Neural crest cell (in vitro differentiated cells): ENCODE measurements around the gene RRAD. TPM values are rescaled to one million over a fixed set of nuclear protein-coding genes. Genes with fewer than 3 reads are reported as not detected.

Experiments
- DNase-seq: peaks from one replicate; pipeline ENCODE4 v3.0.0; 2021; ENCODE audit warnings: low read depth, mixed read lengths, low spot score
- H3K27ac Mint-ChIP-seq: one replicate; pipeline ENCODE4 v1.8.0; 2021; ENCODE audit warnings: mild to moderate bottlenecking, mixed read lengths; ENCODE audit not compliant: unreplicated experiment
- H3K27me3 Mint-ChIP-seq: 2 replicates; pipeline ENCODE4 v1.8.0; 2021; ENCODE audit warnings: low read depth, mild to moderate bottlenecking, mixed read lengths
- H3K36me3 Mint-ChIP-seq: 2 replicates; pipeline ENCODE4 v1.8.0; 2021; ENCODE audit warnings: low read depth, mild to moderate bottlenecking, mixed read lengths
- H3K4me1 Mint-ChIP-seq: 2 replicates; pipeline ENCODE4 v1.8.0; 2021; ENCODE audit warnings: mixed read lengths
- H3K4me3 Mint-ChIP-seq: one replicate; pipeline ENCODE4 v1.8.0; 2021; ENCODE audit warnings: mild to moderate bottlenecking, mixed read lengths
- H3K9me3 Mint-ChIP-seq: 2 replicates; pipeline ENCODE4 v1.8.0; 2021; ENCODE audit warnings: mixed read lengths
- total RNA-seq: library from RNA; stranded (reverse); gene quantifications from 2 replicates; pipeline ENCODE4 v1.2.1, GENCODE V29; 2021
- TF ChIP-seq, protein P1 (sequence below): fragments of 200-600 bp; sonication (generic); conservative IDR thresholded peaks from 2 replicates; pipeline ENCODE4 v1.5.0; 2021; ENCODE audit warnings: antibody characterized with exemption, mild to moderate bottlenecking

The RRAD gene
- total RNA-seq, 1 donor from 2014 or later = 0.54 TPM

DNA sequence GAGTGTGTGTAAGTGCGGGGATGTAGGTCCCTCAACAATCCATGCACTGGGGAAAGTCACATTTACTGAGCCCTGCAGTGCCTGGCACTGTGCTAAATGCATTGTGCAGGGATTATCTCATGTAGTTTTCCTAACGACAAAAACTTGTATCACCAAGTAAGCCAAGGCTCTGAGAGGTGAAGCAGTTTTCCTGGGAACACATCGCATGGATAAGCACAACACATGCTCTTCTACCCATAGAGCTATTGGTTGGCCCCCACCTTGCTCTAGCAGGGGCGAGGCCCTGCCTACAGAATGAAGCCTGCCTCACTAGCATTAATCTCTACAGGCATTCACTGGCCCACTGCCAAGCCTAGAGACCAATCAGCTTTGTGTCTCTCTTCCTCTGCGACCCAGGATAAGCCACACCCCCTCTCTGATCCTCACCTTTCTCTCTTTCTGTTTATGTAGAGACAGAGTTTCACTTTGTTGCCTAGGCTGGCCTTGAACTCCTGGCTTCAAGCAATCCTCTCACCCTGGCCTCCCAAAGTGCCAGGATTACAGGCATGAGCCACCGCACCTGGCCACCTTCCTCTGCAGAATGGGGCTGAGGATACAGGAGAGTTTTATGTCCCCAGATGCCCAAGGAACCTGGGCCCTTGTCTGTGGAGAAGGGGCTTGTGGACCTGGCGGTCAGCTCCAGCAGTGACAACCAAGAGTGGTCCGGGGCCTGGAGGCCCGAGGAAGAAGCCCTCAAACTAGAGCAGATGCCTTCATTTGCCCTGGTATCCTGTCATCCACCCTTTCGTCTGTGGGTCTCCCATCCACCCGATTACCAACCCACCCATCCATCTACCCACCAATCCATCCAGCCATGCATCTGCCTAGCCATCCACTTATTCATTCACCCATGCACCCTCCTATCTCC, 19.4 kb downstream of the RRAD start:
- Mint-ChIP-seq H3K36me3 (no peaks in the 10 kb centered on the region), H3K9me3 (no peaks in the 10 kb centered on the region), H3K4me3 (no peak overlapping the region), H3K27me3 (peaks cover 5% of the 10 kb centered on the region), H3K27ac (no peak overlapping the region), H3K4me1 (no peaks in the 10 kb centered on the region)
- TF ChIP-seq, protein P1, sequence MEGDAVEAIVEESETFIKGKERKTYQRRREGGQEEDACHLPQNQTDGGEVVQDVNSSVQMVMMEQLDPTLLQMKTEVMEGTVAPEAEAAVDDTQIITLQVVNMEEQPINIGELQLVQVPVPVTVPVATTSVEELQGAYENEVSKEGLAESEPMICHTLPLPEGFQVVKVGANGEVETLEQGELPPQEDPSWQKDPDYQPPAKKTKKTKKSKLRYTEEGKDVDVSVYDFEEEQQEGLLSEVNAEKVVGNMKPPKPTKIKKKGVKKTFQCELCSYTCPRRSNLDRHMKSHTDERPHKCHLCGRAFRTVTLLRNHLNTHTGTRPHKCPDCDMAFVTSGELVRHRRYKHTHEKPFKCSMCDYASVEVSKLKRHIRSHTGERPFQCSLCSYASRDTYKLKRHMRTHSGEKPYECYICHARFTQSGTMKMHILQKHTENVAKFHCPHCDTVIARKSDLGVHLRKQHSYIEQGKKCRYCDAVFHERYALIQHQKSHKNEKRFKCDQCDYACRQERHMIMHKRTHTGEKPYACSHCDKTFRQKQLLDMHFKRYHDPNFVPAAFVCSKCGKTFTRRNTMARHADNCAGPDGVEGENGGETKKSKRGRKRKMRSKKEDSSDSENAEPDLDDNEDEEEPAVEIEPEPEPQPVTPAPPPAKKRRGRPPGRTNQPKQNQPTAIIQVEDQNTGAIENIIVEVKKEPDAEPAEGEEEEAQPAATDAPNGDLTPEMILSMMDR = no peak
- DNase-seq = no peak

DNA sequence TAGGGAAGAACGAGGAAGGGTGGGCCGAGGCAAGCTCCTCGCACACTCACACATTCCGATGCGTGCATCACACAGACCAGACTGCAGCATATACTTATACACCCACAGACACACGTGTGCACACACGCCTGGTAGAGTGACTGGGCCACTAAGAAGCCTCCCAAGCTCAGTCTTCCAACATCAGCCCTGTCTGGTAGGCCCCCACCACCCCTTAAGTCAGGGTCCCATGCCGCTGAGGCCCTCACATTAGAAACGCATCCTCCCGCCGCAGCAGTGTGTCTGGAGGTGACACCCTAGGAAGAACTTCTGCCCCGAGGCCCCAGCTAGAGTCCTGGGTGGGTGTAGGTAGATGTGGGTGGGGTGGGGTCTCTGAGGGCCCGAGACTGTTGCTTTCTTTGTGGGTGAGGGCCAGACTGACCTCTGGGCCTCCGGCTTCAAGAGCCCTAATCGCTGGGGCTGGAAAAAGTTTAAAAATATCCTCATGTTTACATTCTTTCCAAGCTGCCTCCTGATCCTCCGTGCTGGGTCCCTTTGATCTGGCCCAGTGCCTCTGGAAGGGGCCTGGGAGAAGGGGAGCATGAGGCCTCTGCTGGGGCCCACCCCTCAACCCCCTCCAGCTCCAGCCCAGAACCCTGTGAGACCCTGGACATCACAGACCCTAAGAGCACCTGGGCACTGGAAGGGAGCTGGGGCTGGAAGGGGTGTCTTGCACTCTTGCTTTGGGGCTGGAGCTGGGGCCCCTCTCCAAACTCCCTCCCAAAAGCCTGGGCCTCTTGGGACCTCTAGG, 20.3 kb downstream of the RRAD start:
- Mint-ChIP-seq H3K27ac (no peak overlapping the region), H3K4me1 (peaks cover under 1% of the 10 kb centered on the region), H3K9me3 (no peaks in the 10 kb centered on the region), H3K4me3 (no peak overlapping the region), H3K36me3 (no peaks in the 10 kb centered on the region), H3K27me3 (peaks cover 5% of the 10 kb centered on the region)
- no peak for DNase-seq
- TF ChIP-seq, protein P1 = no peak

DNA sequence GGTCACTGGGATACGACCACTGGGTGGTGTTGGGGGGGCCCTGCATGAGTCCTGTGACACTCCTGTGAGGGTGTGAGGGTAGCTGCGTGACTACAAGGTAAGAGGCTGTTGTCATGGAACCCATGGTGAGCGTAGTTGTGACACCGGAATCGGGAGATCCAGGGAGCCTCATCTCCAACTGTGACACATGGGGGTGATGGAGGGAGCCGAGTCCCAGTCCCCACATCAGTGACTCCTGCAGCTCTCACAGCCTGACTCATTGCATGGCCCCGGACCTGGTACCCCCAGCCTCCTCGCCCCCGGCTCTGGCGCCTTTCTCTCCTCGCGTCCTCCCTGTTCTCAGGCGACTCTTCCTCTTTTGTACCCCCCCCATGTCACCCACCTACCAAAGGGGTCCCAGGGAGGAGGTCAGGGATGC, 20.9 kb downstream of the RRAD start:
- Mint-ChIP-seq H3K4me3 (no peak overlapping the region), H3K4me1 (peaks cover 6% of the 10 kb centered on the region), H3K36me3 (no peaks in the 10 kb centered on the region), H3K27ac (no peak overlapping the region), H3K9me3 (no peaks in the 10 kb centered on the region), H3K27me3 (peaks cover 5% of the 10 kb centered on the region)
- DNase-seq = no peak
- TF ChIP-seq, protein P1 = no peak

DNA sequence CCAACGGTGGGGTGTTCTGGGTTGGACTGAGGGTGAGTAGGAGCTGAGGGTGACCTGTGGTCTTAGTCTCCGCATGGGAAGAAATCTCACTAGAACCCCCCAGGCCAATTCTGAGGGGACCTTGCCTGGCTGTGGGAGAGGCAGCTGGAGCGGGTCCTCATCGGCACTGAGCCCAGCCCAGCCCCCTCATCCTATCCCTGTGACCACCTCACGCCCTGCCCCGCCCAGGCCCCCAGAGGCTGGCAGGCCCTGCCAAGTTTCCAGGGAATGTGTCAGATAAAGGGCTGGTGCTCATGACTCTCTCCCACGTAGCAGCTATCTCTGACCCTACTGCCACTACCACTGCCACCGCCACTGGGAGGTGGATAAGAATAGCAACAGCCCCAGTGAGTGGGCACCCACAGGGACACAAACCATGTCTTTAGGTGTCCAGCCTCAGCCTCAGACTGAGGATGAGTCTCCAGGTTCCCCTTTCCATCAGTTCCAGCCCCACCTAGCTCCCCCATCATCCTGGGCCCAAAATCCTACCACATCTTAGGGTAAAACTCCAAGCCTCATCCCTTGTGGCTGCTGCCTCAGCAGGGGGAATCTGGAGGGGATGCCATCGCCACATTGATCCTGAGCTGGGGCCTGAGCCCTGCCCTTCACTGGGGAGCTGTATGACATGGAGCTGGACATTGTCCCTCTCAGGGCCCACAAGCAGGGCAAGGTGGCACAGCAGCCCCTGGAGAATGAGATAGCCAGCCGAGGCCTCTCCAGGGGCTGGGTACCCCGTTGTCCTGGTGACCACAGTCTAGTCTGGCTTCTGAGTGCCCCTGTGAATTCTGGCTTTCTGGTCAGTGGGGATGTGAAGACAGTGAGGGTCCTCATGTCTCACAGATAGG, 21.5 kb downstream of the RRAD start:
- H3K4me1 Mint-ChIP-seq = peaks cover 7% of the 10 kb centered on the region
- TF ChIP-seq, protein P1 = no peak
- no peak overlapping the region for H3K27ac Mint-ChIP-seq
- peaks cover 5% of the 10 kb centered on the region for H3K27me3 Mint-ChIP-seq
- no peaks in the 10 kb centered on the region for H3K36me3 Mint-ChIP-seq
- no peaks in the 10 kb centered on the region for H3K9me3 Mint-ChIP-seq
- no peak for DNase-seq
- no peak overlapping the region for H3K4me3 Mint-ChIP-seq
